GM21786 (cell line): ENCODE measurements around the gene SLC24A4.

Source experiments
- ATAC-seq: cut with Tn5 transposase; IDR thresholded peaks from one replicate; pipeline ENCODE4 v1.9.1; 2021; ENCODE audit not compliant: unreplicated experiment

SLC24A4 gene

GRCh38 chr14:92360651-92361370 lies 37.8 kb downstream of the SLC24A4 start:
- ATAC-seq: no peak

GRCh38 chr14:92362781-92363235 lies 39.8 kb downstream of the SLC24A4 start:
- no peak for ATAC-seq

DNA sequence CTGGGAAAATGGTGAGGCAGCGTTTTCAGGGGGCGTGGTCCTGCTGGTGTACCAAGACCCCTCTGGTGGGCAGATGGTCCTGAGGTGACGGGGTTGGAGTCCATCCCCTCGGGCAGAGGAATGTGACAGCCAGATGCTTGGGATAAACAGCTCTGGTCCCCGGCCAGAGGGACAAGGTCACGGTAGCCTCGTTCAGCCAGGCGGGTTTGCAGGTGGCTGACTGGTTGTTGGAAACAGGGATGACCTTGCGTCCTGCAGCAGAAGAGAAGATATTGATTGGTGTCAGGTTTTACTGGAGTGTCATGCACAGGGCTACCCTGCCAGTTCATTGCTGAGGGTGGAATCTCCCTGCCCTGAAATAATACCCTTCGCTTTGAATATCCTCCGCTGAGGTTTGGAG lies 43.3 kb downstream of the SLC24A4 start:
- no peak for ATAC-seq

DNA sequence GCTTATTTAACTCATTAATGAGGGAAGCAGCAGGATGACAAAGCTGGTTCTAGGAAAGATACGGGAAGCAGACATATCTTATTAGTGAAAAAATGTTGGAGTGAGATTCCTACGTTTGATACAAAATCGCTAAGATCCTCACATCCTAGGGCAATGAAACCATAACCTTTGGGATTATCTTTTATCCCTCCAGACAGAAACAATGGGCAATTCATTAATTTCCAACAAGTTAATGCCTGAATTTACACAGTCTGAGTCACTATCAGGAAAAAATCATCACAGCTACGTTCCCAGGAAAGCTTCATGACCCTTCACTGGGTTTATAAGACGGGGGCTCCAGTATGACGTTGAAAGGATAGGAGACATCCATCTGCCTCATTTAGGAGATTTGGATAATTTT lies 45.0 kb downstream of the SLC24A4 start:
- ATAC-seq: no peak

DNA sequence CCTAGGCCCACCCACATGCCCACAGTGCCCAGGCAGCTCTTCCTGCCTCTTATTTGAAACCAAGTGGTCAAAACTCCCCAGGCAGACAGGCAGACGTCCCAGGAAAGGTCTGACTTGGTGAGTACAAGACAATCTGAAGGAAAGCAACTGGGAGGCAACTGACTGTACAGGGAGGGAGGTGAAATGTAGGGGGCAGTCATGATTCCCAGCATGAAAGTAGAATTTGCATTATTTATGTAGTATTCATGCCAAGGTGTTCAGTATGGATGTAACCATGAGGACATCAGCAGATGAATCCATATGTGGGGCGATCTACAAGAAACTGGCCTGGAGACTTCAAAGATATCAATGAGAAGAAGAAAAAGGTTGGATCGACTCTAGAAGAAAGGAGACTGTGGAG lies 46.1 kb downstream of the SLC24A4 start:
- no peak for ATAC-seq

DNA sequence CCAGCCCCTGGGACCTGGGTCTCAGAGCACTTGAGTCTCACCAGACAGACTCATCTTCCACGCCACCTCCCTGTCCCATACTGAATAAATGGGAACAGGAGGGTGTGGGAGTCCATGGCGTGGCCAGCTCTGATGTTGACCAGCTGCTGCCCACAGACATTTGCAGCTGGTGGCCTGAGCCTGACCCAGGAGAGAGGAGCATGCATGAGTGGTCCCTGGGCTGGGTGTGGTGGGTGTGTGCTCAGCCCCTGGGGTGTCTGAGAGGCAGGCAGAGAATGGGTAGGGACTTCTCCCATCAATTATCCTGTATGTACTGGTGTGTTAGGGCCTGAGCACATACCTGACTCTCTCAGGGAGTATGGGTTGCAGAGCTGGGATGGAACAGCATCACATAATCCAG lies 49.3 kb downstream of the SLC24A4 start:
- ATAC-seq: no peak

DNA sequence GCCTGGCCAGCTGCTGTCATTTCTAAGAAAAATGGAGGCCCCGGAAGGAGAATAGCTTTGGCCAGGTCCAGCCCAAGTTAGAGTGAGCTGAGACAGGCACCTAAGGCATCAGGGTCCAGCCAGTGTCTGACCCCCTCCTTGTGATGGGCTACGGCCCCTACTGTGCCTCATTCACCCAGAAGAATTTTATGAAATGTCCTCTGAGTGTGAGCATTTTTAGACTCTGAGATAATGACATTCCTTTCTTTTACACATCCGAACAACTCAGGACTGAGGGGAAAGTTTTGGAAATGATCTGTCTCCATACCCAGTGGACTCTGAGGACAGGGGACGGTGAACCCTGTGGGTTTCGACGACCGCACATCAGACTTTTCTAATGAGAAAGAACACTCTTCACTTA lies 50.4 kb downstream of the SLC24A4 start:
- no peak for ATAC-seq

DNA sequence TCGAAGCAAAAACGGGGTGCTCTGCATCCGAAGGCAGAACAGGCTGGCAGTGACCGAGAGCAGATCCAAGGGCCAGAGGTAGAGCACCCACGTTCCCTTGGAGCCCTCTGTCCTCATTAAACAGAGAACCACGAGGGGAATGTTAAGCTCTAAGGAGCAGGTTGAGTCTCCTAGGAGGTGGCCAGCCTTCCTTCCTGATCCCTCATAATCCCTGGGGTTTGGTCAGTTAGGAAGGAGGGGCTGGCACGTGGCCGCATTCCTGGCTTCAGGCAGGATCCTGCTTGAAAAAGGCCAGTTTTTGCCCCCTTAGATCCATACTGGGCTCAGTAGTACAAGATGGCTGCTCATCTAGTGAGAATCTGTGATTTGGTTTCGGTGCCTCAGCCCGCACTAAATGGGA lies 57.2 kb downstream of the SLC24A4 start:
- ATAC-seq: no peak

DNA sequence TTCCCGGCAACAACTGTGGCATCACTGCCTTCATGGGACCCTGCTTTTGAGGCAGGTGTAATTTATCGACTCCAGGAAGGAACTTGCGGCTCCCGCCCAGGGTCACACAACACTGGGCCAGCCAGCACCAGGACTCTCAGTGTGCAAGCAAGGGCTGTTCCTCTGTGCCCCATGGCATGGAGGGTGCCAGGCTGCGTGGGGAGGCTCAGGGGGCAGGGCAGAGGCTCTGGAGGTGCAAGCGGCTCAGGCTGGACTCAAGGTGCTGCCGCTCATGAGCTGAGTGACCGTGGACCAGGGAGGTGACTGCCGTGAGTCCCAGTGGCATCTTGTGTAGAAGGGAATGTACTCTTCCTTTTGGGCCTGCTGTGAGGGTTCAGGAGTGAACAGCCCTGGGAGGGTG lies 57.6 kb downstream of the SLC24A4 start:
- no peak for ATAC-seq

GRCh38 chr14:92382677-92383076 lies 59.7 kb downstream of the SLC24A4 start:
- no peak for ATAC-seq

DNA sequence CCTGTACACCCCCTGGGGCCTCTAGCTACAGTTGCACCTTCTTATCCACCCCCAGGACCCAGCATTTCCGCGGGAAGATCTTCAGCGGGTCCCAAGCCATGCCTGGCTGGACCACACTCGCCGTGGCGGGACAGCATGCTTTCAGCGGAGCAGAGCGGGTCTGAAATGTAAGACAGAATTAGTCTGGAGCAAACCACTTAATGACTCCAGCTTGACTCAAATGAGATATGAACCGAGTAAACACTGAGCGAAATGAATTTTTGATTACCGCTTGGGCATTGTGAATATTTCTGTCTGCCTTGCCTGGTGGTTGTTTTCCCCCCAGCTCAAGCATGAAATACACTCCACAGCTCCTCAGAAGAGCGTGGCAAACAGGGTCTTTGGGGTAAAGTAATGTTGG lies 60.8 kb downstream of the SLC24A4 start:
- ATAC-seq: no peak

DNA sequence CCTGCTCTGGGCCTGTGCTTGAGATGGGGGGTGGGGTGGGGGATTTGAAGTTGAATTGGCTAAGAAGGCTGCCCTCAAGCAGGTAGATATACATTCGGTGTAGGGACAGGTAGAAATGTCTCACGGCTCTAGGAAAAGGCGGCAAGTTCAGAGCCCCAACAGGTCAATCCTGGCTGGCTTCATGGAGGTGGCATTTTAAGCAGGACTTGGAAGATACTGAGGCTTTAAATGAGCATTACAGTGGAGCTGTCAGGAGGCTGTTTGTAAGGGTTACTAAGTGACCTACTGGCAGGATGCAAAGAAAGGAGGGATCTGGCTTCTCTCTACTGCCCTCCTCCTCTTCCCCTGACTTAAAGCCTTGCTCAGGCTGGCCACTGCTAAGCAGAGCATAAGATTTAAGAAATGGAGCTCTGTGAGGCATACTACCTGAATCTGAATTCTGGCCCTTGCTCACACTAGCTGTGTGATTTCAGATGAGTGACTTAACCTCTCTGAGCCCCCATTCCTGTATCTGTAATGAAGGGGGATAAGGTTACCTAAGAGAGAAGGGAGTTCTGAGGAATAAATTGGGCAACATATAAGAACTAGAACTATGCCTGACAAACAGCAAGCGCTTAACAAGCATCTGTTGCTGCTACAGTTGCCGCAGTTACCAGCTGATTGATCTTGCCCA lies 61.6 kb downstream of the SLC24A4 start:
- ATAC-seq: no peak

- ATAC-seq: no peak
These were observed 62.6 kb downstream of the SLC24A4 start for GRCh38 chr14:92385561-92385960.

GRCh38 chr14:92386165-92386564 lies 63.2 kb downstream of the SLC24A4 start:
- no peak for ATAC-seq

DNA sequence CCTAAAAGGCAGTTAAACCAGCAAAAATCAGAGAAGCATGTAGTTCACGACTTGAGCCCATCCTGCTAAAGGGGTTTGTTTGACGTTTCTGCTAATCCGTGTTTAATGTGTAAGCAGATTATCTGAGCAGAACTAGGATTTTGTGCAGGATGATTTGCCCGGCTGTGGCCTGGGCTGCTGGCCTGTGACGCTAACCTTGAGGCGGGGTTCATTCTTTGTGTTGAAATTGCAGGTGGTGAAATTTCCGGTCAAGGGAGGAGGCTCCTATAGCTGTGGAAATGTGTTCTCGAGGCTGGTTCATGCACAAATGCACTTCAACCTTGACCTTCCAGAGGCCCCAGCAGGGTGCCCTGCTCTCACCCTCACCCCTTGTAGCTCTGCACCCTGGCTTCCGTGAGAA lies 63.7 kb downstream of the SLC24A4 start:
- ATAC-seq: no peak

DNA sequence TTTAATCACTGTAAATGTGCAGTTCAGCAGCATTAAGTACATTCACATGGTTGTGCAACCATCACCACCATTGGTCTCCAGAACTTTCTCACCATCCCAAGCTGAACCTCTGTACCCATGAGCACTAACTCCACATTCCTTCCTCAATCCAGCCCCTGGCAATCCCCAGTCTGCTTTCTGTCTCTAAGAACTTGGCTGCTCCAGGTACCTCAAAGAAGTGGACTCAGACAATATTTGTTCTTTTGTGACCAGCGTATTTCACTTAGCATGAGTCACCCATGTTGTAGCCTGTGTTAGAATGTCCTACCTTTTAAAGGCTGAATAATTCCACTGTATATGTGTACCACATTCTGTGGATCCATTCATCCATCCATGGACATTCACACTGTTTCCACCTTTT lies 64.6 kb downstream of the SLC24A4 start:
- ATAC-seq: no peak

DNA sequence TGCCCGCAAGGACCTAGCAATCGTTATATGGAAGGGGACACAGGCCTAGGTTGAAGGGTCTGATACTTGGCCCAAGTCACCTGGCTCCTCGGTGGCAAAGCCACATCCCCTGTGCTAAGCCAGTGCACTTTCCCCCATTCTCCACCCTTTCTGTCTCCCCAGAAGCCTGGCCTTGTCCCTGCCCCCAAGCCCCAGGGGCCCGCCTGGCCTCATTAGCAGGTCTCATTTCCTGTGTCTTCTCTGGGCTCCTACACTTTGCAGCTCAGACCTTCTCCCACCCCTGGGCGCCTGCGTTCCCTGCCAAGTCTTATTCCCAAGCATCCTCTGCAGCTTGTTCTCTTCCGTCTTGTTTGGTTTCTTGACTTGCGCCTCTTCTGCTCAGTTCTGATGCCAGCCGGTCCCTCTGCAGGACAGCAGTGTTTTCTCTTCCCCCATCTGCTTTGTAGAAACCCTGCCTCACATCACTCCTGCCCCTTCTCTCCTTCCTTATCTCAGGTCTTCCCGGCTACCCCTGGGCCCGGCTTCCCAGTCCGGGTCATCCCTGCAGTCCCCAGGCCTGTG lies 66.7 kb downstream of the SLC24A4 start:
- ATAC-seq: no peak

DNA sequence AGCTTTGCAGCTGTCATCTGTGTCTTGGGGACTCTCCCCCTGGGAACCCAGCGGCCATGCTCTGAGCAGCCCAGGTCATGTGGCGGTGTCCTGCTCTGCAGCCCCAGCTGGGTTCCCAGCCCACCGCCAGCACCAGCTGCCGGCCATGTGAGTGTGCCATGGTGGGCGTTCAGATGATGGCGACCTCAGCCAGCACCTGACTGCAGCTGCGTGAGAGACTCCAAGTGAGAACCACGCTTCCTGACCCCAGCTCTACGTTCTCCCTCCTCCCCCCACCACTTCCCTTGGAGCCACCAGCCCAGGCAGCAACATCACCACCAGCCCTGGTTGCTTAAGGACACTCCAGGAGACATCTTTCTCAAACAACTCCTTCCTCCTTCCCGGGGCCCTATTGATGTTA lies 68.8 kb downstream of the SLC24A4 start:
- ATAC-seq: no peak

GRCh38 chr14:92392711-92393110 lies 69.7 kb downstream of the SLC24A4 start:
- no peak for ATAC-seq

GRCh38 chr14:92397150-92397952 lies 74.4 kb downstream of the SLC24A4 start:
- ATAC-seq: no peak

GRCh38 chr14:92397953-92398564 lies 75.1 kb downstream of the SLC24A4 start:
- no peak for ATAC-seq
